OCI-LY7 (cell line): ENCODE data around the gene NR3C1. TPM values are rescaled to one million over a fixed set of nuclear protein-coding genes. Genes with fewer than 3 reads are reported as not detected.

Experiments
- BruUV-seq: library from RNA; stranded (reverse); fragments of 400-500 nt; replicated peaks from 2 replicates; lab custom pipeline; 2021; lab: Mats Ljungman, UMichigan
- CTCF ChIA-PET: fragments of 300-600 bp; sonication (Branson Sonifier 250); formaldehyde crosslinking; loops from one replicate; lab custom pipeline; 2022; ENCODE audit warnings: antibody characterized with exemption; ENCODE audit not compliant: unreplicated experiment; lab: Charles Lee
- POLR2A ChIA-PET: fragments of 300-600 bp; sonication (Branson Sonifier 250); formaldehyde crosslinking; loops from one replicate; lab custom pipeline; 2022; ENCODE audit warnings: antibody characterized with exemption; lab: Charles Lee
- DNase-seq: peaks from one replicate; pipeline ENCODE4 v3.0.0-alpha.2; 2015; ENCODE audit warnings: low spot score
- H2AFZ ChIP-seq: fragments of 200-600 bp; sonication (generic), shearing (Covaris generic); 2 replicates; pipeline ENCODE4 v1.6.1; 2014; ENCODE audit warnings: mild to moderate bottlenecking, antibody characterized with exemption, low read length, moderate library complexity
- H3K27ac ChIP-seq: fragments of 200-600 bp; sonication (generic); 2 replicates; pipeline ENCODE4 v1.5.1; 2014; ENCODE audit warnings: mixed run types, low read depth, mild to moderate bottlenecking, moderate library complexity, low read length, inconsistent platforms; ENCODE audit not compliant: poor library complexity, severe bottlenecking
- H3K36me3 ChIP-seq: fragments of 200-600 bp; sonication (generic); 2 replicates; pipeline ENCODE4 v1.6.1; 2014; ENCODE audit warnings: mild to moderate bottlenecking, antibody characterized with exemption, low read length, moderate library complexity, mixed read lengths; ENCODE audit not compliant: insufficient read depth
- H3K4me1 ChIP-seq: fragments of 200-600 bp; sonication (generic); 2 replicates; pipeline ENCODE4 v1.5.1; 2014; ENCODE audit warnings: mild to moderate bottlenecking, low read length; ENCODE audit not compliant: insufficient read depth, poor library complexity, severe bottlenecking
- H3K4me2 ChIP-seq: fragments of 200-600 bp; sonication (generic); 2 replicates; pipeline ENCODE4 v1.6.1; 2014; ENCODE audit warnings: mild to moderate bottlenecking, low read length
- H3K4me3 ChIP-seq: fragments of 200-600 bp; sonication (generic); 2 replicates; pipeline ENCODE4 v1.5.1; 2014; ENCODE audit warnings: mild to moderate bottlenecking, low read depth, low read length; ENCODE audit not compliant: poor library complexity, severe bottlenecking
- H3K79me2 ChIP-seq: fragments of 200-600 bp; sonication (generic); 2 replicates; pipeline ENCODE4 v1.6.1; 2016; ENCODE audit warnings: low read depth, mild to moderate bottlenecking, low read length, moderate library complexity, mixed read lengths; ENCODE audit not compliant: insufficient read depth
- H3K9me2 ChIP-seq: fragments of 200-600 bp; sonication (generic); 2 replicates; pipeline ENCODE4 v1.6.1; 2016; ENCODE audit warnings: mild to moderate bottlenecking, low read length, mixed read lengths; ENCODE audit not compliant: insufficient read depth
- H3K9me3 ChIP-seq: fragments of 200-600 bp; sonication (generic); 2 replicates; pipeline ENCODE4 v1.6.1; 2014; ENCODE audit warnings: mild to moderate bottlenecking, mixed run types, low read length, mixed read lengths
- H4K20me1 ChIP-seq: fragments of 200-600 bp; sonication (generic); 2 replicates; pipeline ENCODE4 v1.6.1; 2014; ENCODE audit warnings: mild to moderate bottlenecking, antibody characterized with exemption, low read length, moderate library complexity, mixed read lengths; ENCODE audit not compliant: insufficient read depth
- CTCF ChIP-seq: fragments of 200-600 bp; sonication (generic); conservative IDR thresholded peaks from 2 replicates; pipeline ENCODE4 v1.5.1; 2014; ENCODE audit warnings: mild to moderate bottlenecking, antibody characterized with exemption, low read length, moderate library complexity, mixed read lengths
- EZH2phosphoT487 ChIP-seq: fragments of 200-600 bp; sonication (generic); IDR thresholded peaks from 2 replicates; pipeline ENCODE4 v1.6.1; 2018; ENCODE audit warnings: low read depth, borderline replicate concordance, mild to moderate bottlenecking, mixed run types, antibody characterized with exemption, low read length, moderate library complexity, mixed read lengths
- intact Hi-C: fragments of 100-400 bp; cut with micrococcal nuclease; formaldehyde crosslinking; loops from one replicate; pipeline ENCODE4 v1.10.0; 2022; ENCODE audit not compliant: unreplicated experiment
- total RNA-seq, 2 experiments: library from RNA; depleted of rRNA in 1 of 2; stranded (reverse); fragments of >200 nt in 1 of 2; shearing (Covaris generic) in 1 of 2; gene quantifications; 2 replicates each; pipeline ENCODE4 v1.2.3, GENCODE V29; 2014 to 2022

NR3C1 gene
- total RNA-seq, 2 experiments from 2014 or later, result 45.6 to 106 TPM

GRCh38 chr5:143236682-143237081 lies 166.8 kb downstream of the NR3C1 start:
- Histone ChIP-seq H3K4me1 (no peaks in the 10 kb centered on the region), H3K9me3 (no peaks in the 10 kb centered on the region), H2AFZ (no peak overlapping the region), H3K27ac (no peak overlapping the region), H3K79me2 (no peaks in the 10 kb centered on the region), H4K20me1 (no peaks in the 10 kb centered on the region), H3K4me2 (no peak overlapping the region), H3K9me2 (no peaks in the 10 kb centered on the region), H3K4me3 (no peak overlapping the region), H3K36me3 (no peaks in the 10 kb centered on the region)
- CTCF ChIA-PET, result no interaction called here
- intact Hi-C loops, result no loop called here
- no peak for DNase-seq
- POLR2A ChIA-PET, result no interaction called here
- no TSS peak for BruUV-seq
- TF ChIP-seq CTCF (no peak), EZH2phosphoT487 (no peak)

DNA sequence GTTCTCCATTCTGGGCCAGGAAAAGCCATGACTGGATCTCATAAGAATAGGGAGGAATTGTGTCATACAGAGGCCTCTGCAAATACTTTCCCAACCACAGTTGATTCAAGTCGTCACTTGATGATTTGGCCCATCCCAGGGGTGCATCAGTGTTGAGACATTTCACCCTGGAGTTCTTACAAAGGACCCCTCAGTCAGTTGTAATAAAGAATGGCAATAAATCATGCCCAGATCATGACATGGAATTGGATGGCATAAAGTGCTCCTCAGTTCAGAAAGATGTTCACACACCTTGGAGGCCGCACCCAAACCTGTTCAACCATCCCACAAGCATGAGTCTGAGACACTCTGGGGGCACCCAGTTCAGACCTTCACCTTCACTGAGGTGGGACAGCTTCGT lies 168.1 kb downstream of the NR3C1 start:
- no peaks in the 10 kb centered on the region for H3K9me2 ChIP-seq
- peaks cover 8% of the 10 kb centered on the region for H3K4me1 ChIP-seq
- H3K79me2 ChIP-seq, result no peaks in the 10 kb centered on the region
- ChIA-PET CTCF (no interaction called here), POLR2A (no interaction called here)
- no peak overlapping the region for H3K27ac ChIP-seq
- no peaks in the 10 kb centered on the region for H3K9me3 ChIP-seq
- DNase-seq, result no peak
- H4K20me1 ChIP-seq, result no peaks in the 10 kb centered on the region
- BruUV-seq, result no TSS peak
- H3K4me3 ChIP-seq, result no peak overlapping the region
- no peaks in the 10 kb centered on the region for H3K36me3 ChIP-seq
- TF ChIP-seq EZH2phosphoT487 (no peak), CTCF (no peak)
- intact Hi-C loops, result no loop called here
- no peak overlapping the region for H2AFZ ChIP-seq
- H3K4me2 ChIP-seq, result no peak overlapping the region

GRCh38 chr5:143234162-143234842 lies 169.2 kb downstream of the NR3C1 start:
- H3K27ac ChIP-seq, result no peak overlapping the region
- CTCF ChIA-PET, result no interaction called here
- H3K4me2 ChIP-seq, result no peak overlapping the region
- H3K4me3 ChIP-seq, result no peak overlapping the region
- no peaks in the 10 kb centered on the region for H4K20me1 ChIP-seq
- H2AFZ ChIP-seq, result no peak overlapping the region
- POLR2A ChIA-PET, result interaction anchor here (0.7 kb wide), 1 partner anchor 348 kb away, joined by 3 read pairs; no protein-coding TSS in a partner anchor
- no peaks in the 10 kb centered on the region for H3K9me3 ChIP-seq
- peaks cover 19% of the 10 kb centered on the region for H3K4me1 ChIP-seq
- BruUV-seq, result no TSS peak
- H3K79me2 ChIP-seq, result no peaks in the 10 kb centered on the region
- intact Hi-C loops, result no loop called here
- H3K36me3 ChIP-seq, result no peaks in the 10 kb centered on the region
- no peak for TF ChIP-seq EZH2phosphoT487
- no peak for TF ChIP-seq CTCF
- no peak for DNase-seq
- no peaks in the 10 kb centered on the region for H3K9me2 ChIP-seq
